Stimulated activated CD4-positive, alpha-beta T cell treated with anti-CD3 and anti-CD28 coated beads, TNF-alpha, amount 100 ng/mL, for 4 hours (primary cell): ENCODE data around the gene C14orf180.

ENCODE experiments used
- DNase-seq, 3 experiments: peaks; one replicate each; pipeline ENCODE4 v3.0.0-alpha.2; 2020; ENCODE audit warnings: low read depth in 3 of 3

Gene C14orf180

DNA sequence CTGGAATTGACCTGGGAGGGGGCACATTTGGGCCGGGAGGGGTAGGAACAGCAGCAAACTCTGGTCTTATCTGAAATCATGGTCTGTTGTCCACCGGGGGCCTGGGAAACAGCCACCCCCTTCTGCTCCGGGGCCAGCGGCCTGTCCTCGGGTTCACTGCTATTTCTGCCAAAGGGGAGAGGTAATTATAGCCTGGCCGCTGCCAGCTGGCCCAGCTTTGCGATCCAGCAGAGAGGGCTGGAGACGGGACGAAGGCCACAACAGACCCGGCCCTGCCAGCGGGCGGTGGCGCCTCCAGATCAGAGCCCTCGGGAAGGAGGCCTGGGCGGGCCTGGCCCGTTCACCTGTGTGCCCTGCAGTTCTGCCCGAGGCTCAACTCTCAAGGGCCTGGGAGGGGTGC, at the start of gene C14orf180:
Gene C14orf180 (plus strand): TSS at position 258 of the 400 bp plus-strand sequence. CDS start 6,667 bp downstream, outside the sequence.
- no peak for DNase-seq

DNA sequence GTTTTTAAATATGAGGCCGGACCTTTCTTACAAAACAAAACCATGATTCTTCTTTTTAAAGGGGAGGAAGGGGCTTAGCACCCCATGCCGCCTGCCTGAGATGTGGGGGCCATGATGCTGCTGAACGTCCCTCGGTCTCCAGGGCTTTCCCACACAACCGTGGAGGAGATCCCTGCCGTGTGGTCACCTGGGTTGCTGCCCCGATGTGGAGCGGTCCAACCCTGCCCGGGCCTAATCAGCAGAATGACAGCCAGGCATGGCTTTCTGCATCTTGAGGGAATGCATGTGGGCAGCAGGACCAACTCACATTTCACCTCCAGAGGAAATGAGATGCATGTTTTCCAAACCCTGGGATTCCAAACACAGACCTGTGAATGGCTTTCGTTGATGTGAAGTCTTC, 48.9 kb upstream of the C14orf180 start:
- no peak for DNase-seq

GRCh38 chr14:104531421-104532190, 48.0 kb upstream of the C14orf180 start:
- DNase-seq = no peak

DNA sequence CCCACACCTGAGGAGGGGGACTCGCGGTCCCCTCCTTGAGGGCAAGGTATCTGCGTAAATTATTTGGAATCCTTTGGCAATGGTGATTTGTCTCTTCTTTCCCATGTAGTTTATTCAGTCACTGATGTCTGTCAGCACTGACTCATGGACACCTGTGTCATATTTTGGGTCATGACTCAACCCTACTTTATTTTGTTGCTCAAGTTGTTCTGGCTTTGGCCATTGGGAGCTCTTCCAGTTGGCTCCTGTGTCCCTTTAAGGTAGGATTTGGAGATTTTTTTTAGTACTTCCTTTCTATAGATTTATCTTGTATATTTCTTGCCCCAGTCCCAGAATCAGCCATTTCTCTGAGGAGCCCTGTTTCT, 47.4 kb upstream of the C14orf180 start:
- no peak for DNase-seq

DNA sequence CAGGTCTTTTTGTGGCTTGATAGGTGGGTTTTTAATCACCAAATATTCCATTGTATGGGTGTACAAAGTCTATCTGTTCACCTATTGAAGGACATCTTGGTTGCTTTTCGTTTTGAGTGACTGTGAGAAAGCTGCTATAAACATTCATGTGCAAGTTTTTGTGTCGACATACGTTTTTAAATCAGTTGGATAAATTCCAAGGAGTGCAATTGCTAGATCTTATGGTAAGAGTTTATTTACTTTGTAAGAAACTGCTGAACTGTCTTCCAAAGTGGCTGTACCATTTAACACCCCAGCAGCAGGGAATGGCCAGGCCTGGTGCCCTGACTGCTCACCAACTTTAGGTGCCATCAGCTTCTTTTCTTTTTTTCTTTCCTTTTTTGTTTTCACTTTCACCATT, 45.5 kb upstream of the C14orf180 start:
- DNase-seq = no peak

GRCh38 chr14:104536942-104537612, 42.5 kb upstream of the C14orf180 start:
- no peak for DNase-seq

DNA sequence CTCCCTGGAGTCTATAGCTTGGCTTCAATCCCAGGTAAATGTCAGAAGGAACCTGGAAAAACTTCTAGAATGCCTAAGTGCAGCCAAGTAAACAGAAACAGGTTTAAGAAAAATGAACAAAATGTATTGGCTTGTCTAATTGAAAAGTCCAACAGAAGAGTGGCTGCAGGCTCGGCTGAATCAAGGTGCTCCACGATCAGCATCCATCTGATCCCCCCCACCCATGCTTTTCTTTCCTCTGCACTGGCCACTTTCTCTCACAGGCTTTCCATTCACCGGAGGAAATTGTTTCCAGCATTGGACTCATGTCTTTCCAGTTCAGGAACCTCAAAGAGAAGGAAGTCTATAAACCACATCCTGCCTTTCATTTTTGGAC, 42.0 kb upstream of the C14orf180 start:
- DNase-seq = no peak

- no peak for DNase-seq
Measured at GRCh38 chr14:104541905-104542465, 37.6 kb upstream of the C14orf180 start.

GRCh38 chr14:104542871-104543830, 36.4 kb upstream of the C14orf180 start:
- DNase-seq = no peak

DNA sequence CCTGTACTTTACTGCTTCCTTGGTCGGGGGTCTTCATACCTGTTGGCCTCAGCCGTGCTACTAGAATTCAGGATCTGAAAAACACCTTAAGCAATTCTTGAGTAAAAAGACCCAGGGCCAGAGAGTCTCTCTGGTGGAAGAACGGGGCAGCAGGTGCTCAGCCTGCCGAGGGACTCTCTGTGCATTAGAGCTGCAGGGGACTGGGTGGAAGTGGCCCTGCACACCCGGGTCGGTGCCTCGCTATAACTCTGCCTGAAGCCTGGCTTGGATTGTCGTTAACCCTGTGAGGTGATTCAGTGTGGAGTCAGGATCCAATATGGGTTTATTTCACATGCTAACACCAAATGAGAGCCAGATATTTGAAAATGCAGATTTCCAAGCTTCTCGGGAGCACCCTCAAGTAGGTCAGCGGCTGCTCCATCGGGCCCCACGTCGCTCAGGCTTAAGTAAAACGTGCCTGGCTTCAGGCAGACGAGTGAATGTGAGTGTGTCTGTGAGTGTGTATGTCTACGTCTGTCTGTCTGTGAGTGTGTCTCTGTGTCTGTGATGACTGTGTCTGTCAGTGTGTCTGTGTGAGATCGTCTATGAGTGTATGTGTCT, 35.1 kb upstream of the C14orf180 start:
- DNase-seq = no peak

DNA sequence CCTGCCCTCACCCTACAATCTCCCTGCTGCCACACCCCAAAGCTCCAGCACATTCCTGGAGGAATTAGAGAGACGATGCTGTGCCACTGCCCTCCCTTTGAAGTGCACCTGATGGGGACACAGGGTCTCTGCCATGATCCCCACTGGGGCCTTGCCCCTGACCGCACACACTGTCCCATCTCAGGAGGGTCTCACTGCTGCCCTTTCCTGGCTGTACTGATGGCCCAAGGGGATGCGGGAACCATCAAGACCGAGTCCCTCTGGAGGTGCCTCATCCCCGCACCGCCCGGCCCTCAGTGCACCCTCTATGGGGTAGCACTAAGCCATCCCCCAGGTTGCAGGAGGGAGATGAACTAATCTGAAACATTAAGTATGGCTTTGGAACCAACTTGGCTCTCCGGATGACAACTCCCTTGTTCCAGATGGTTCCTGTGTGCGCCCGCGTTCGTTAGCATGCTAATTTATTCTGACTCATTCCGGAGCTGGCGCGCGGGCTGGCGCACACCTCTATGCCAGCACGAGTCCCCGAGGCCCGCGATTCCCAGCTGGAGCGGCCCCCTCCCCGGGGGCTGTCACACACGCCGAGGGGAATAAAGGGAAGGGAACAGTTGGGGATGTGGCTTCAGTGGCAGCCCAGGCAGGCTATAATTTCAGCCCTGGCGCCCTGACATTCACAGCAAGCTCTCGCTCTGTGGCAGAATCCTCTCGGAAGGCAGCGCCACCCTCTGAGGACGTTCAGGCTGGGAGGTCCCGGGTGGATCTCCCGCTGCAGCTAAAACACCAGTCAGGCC, 34.2 kb upstream of the C14orf180 start:
- no peak for DNase-seq

- DNase-seq = no peak
Measured at GRCh38 chr14:104545942-104546501, 33.5 kb upstream of the C14orf180 start.

DNA sequence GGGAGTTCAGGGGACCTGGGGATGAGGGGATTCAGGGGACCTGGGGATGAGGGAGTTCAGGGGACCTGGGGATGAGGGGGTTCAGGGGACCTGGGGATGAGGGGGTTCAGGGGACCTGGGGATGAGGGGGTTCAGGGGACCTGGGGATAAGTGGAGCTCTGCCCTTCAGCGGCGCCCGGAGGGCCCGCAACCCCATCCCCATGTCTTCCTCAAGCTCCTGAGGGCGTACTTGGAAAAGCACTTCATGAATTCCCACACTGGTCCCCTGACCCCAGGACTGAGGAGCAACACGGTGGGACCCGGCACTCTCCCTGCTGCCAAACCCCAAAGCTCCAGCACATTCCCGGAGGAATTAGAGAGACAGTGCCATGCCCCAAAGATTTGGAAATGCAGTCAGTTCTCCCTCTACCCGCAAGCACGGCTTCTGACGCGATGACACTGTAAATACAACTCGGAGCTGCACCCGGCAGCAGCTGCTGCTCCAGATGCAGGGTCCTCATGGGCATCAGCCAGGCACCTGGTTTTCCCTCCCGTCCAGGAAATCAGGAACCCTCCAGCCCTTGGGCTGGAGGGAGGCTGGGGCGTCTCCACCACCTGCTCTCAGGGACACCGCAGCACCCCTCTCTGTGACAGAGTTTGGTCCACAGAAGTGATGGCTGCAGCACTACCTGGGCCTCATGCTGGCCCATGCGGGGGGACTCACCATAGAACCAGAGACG, 32.8 kb upstream of the C14orf180 start:
- no peak for DNase-seq

DNA sequence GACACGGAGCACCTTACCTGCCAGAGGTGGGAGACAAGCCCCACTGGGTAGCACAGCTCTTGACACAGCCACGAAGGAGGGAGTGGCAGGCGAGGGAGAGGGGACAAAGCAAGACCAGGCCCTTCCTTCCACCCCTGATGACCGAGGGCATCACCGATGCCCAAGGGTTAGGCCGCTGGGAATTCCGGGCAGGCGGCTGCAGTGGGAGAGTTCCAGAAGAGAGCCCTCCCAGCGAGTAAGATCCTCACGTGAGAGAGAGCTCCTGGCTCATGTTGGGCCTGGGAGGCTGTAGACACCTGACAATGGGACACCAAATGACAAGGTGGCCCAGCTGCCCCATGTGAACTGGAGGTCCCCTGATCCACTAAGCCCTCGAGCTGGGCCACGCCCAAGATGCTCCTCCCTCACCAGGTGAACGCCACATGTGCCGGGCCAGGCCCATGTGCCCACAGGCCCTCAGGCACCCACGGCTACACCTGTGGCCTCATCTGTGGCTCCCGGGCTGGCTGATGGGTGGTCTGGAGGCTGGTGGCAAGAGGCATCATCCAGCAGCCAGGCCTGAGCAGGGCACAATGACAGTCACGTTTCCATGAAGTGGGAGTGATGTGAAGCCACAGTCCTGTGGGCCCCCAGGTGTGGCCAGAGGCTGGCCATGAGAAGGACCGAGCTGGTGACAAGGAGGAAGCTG, 32.1 kb upstream of the C14orf180 start:
- DNase-seq = no peak

DNA sequence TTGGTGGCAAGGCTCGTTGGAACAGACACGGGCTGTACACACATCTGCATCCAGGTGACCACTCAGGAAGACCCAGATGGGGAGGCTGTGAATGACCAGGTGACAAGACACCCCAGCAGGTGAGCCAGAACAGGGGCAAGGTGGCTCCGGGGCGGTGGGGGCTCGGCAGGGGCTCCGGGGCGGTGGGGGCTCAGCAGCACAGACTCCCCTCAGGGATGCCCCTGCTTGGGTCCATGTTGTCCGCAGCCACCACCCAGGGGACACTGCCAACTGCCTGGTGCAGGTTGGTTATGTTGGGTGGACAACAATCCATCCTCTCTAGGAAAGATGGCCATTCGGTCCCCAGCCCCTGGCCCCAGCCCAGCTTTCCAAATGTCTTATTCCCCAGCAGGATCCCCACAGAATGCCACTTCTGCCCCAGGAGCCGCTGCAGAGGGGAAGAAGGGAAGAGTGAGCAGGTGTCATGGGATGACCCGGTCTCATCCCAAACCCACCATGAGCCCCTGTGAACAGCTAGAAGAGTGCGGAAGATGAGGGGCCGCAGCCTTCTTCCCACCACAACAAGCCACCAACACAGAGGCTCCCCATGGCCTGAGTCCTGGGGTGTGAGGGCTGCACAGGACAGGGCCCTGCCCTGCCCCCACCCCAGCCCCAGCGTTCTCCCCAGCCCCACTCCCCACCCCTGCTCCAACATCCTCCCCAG, 31.4 kb upstream of the C14orf180 start:
- no peak for DNase-seq

- no peak for DNase-seq
Measured at GRCh38 chr14:104548802-104549535, 30.6 kb upstream of the C14orf180 start.

- no peak for DNase-seq
Measured at GRCh38 chr14:104549536-104550339, 29.8 kb upstream of the C14orf180 start.
